Embryonic facial prominence (tissue), 1 donor: Measurements from ENCODE around the gene MAP4K4.

Source experiments
- DNase-seq: peaks from one replicate; pipeline ENCODE4 v3.0.0-alpha.2; 2016; ENCODE audit errors: extremely low spot score

Gene MAP4K4

DNA sequence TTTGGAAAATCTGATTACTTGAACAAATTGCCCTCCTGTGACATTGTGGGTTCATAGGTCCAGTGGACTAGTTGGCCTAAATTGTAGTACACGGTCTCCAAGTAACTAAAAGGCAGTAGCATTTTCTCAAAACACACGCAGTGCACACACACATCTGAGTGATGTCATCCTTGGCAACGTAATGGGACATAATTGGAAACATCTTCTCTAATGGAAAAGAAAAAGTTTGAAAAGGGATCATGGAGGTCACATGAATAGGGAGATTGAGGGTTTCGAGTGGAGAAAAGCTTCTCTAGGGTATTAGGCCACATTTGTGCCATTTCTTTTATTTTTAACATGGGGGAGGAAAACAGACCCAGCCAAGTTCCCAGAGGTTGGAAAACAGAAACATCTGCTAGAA lies 93.3 kb downstream of the MAP4K4 start:
- DNase-seq, result peak; percentile 68

DNA sequence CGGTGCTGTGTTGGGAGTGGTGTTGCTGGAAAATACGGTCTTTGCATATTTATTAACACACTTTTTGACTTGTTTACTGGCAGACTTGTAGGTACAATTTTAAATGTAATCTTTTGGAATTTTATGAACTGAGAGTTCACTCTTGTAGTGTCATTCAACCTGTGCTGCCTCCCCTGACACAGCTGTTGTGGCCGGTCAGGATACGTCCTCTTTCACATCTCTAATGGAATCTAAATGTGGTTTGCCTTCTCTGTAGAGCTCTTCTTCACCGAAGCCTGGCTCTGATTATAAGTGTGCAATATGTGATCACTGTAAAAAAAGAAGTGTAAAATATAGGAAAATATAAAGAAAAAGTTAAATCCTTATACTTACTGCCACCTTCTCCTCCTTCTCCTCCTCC lies 94.7 kb downstream of the MAP4K4 start:
- no peak for DNase-seq

DNA sequence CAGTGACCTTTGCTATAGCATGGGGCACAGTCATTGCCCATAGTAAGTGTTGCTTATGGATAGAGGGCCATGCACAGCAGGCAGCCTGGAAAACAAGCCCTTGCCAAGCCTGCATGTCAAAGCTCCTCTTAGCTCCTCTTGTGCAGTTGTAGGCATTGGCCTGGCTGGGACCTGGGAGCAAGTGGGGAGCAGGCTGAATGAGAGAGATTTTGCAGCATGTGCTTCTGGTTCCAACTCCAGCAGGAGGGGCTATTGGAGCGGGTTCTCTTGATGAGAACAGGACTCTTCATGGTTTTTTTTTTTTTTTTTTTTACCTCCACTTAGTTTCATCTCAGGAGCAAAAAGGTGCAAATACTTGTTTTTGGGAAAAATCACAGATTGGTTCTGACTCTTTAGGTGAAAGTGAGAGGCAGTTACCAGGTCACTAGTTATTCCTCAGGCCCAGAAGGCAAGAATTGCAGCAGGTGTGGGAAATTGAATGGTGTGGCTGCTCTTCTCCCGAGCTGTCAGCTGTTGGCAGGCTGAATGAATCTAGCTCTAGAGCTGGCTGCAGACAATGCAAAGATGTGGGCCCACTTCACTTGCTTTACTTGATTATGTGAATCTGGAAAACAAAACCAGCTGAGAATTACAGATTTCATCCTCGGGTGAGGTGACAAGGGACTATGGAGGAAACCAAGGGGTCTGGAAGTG lies 95.9 kb downstream of the MAP4K4 start:
- DNase-seq, result no peak

DNA sequence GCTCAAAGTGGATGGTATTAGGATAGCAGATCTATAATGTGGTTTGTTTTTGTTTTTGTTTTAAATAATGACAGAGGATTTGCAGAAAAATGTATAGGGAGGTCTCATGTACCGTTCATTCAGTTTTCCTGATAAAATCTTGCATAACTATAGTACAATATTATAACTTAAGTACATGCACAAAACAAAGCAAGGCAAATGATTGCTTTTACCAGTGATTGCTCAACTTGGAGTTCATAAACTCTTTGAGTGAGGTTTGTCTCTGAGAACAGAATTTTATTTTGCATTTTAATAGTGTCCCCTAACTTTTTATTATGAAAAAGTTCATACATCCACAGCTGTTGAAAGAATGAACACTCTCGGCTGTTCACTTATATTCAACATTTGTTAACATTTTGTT lies 96.6 kb downstream of the MAP4K4 start:
- DNase-seq, result no peak

DNA sequence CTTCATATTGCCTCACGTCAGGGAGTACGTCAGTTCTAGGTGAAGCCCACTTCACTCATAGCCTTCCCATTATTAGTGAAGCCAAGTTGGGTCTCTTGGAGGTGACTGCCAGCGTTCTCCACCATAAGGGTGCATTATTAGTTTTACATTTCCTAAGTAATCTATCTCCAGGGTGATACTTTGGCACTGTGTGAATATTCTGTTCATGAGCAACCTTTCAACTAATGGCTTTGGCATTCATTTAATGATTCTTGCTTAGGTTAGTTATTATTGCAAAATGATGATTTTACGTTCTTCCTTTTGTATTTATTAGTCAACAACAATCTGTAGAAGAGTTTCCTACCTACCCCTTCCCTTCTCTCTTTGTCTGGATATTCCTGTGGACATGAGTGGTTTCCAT lies 97.5 kb downstream of the MAP4K4 start:
- no peak for DNase-seq

DNA sequence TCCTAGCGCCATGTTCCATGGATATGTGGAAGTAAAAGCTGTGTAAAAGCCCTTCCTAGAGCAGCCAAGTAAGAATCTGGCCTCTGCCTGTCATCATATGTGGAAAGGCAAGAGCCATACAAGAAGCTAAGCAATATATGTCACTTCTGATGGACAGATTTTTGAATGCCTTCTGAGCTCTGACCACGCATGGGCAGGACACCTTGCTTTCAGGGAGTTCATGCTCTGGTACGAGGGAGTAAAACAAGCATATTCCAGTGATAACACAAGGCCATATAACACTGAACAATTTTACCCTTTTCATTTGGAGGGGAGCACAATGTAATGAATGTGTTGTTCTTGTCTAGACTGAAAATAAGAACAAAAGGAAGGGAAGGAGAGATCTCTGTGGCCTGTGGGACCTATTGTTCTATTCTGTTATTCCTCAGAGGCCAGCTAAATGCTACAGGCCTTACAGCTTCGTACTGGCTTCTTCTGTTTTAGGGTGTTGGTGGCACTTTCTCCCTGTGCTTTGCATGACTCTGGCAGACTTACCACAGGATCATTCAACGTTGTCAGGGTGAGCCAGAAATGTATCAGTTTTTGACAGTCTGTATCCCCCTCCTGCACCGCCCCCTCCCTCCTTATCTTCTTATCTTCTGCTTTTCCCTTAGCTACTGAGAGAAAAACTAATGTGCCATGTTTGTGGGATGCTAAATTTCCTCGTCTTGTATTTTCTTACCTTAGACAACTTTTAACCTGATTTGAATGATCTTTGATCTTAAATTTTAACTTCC lies 99.5 kb downstream of the MAP4K4 start:
- DNase-seq, result no peak

DNA sequence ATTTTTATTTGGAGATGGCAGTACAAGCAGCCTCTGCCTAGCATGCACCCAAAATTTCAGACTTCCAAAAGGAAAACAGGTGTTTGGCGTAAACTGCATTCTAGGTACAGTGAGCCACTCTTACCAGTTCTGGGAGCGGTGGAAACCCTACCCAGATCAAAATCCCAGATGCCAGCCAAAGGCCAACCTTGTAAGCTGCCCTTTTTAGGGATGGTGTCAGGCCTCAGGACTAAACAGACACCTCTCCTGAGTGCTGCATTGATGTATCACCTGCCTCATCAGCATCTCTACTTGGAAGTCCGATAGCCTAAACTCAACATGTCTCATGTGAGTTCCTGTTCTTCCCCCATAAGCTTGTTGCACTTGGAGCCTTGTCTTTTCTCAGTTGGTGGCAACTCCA lies 104.0 kb downstream of the MAP4K4 start:
- no peak for DNase-seq

DNA sequence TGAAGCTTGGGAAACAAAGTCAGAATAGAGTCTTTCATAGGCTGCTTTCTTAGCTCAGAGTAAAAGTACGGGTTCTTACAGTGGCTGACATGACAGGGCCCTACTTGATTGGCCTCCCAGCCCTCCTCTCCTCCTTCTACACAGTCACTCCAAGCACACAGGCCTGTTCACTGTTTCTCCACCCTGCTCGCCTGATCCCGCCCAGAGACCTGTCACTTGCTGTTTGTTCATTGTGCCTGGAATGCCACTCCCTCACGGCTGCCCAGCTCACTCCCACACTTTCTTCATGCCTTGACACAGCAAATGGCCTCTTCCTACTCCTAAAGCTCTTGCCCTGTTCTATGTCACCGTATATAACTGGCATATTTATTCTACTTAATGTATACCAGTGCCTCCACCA lies 104.8 kb downstream of the MAP4K4 start:
- no peak for DNase-seq

DNA sequence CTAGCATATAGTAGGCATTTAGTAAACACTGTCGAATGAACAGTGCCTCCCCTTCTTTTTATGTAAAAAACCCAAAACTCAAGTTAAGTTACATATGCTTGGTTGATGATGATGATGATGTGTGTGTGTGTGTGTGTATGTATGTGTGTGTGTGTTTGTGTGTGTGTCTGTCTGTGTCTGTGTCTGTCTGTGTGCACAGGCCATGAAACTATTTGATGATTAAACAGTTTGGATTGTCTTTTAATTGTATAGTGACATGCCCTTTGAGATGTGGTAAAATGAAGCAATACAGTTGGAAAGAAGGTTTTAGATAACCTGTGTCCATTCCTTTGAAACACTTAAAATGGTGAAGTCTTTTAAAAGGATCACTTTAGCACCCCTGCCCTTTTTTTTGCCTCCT lies 105.6 kb downstream of the MAP4K4 start:
- DNase-seq, result no peak

DNA sequence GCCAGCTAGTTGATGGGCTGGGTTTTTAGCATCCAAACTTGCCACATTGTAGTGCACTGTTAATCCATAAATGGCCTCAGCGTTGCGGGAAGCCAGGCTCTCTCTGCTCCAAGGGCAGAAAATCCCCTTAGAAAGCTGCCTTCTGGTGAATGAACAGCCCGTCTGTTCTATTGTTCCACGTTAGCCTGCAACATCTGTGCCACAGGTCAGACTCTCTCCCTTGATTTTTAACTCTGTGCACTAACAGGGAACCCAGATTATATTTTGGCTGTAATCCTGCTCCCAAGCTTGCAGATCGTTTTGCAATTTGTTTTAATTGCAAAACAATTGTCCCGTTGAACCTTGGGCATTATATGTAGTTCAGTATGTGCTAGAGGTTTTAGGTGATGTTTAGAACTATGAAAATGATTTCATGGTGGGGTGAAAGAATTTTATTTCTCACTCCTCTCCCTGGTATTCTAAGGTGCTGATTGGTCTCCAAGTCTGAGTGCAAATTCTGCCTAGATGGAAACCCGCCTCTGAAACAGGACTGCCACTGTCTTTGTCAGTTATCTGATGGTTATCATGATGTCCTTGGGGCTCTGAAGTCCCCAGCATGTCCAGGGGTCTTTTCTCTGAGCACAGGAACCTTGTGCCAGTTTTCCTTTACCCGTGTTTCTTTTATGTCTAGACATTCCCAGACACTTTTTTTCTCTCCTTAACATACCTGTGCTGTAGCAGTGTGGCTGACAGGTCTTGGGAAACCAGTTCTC lies 106.6 kb downstream of the MAP4K4 start:
- DNase-seq, result no peak

DNA sequence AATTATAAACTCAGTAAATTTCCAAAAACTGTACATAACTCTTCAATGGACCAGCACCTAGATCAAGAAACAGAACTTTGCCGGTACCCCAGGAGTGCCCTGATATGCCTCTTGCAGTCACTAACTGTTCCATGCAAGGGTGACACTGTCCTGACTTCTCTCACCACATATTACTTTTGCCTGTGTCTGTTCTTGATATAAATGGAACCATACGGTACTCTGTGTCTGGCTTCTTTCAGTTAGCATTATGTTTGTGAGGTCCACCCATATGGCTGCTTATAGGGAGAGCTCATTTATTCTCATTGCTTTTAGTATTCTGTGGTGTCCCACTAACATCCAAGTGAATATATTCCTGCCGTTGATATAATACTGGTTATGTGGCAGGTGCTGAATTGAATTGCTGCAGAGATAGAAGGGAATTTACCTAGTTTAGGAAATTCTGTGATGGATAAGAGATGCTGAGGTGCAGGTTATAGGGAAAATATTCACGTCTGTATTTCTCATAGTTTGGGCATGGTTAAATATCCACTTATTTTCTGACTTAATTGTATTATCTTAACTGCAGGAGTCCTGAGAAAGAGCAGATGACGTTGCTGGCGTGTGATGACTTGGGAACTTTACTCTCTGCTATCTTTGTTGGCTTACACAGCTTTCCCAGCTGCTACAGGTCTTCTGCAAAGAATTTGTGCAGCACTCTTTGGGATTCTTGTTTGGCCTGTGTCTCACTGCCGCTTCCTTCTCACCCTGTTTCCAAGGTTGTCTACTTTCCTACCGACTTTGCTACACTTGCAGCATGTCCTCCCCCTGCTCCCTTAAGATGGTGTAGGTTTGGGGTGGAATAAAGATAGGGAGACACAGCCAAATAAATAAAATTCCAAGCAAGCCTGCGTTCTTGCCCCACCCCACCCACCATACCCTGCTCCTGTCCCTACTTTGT lies 107.9 kb downstream of the MAP4K4 start:
- no peak for DNase-seq

DNA sequence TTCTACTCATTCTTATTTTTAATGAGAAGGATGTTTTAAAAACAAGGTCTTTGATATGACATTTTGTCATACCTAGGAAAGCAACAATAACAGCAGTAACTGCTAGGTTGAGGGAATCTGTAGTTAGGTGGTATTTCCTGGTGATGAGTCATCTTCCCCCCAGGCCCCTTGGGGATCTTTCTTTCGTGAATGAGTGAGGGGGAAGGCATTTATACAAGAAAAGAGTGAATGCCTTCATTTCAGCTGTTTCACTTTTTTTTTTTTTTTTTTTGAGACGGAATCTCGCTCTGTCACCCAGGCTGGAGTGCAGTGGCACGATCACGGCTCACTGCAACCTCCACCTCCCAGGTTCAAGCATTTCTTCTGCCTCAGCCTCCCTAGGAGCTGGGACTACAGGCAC lies 108.6 kb downstream of the MAP4K4 start:
- no peak for DNase-seq

DNA sequence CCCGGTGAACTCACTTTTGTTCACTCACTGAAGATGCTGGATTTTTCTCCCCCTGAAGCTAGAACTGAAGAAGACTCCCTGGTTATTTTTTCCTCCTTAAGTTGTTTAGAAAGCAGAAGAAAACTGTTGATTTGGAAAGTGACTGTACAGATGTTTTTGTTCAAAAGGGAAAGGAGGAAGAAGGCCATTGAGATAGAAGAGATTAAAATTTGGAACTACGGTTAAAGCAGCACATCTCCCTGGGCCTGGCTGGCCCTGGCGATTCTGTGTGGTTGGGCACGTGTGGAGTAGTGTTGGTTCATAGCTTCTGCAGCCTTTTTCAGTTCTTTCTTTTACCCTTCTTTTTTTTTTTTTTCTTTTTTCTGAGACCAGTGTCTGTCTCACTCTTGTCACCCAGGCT lies 109.2 kb downstream of the MAP4K4 start:
- no peak for DNase-seq

DNA sequence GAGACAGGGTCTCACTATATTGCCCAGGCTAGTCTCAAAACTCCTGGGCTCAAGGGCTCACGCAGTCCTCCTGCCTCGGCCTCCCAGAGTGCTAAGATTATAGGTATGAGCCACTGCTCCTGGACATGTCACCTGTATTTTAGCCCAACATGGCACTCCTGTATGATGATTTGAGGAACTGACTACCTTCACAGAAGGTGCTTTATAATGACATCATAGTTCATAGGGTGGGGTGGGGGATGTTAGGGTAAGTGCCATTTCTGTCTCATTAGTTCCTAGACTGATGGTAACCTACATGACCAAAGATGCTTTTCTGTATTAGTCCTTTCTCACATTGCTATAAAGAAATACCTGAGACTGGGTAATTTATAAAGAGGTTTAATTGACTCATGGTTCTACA lies 109.7 kb downstream of the MAP4K4 start:
- DNase-seq, result no peak

DNA sequence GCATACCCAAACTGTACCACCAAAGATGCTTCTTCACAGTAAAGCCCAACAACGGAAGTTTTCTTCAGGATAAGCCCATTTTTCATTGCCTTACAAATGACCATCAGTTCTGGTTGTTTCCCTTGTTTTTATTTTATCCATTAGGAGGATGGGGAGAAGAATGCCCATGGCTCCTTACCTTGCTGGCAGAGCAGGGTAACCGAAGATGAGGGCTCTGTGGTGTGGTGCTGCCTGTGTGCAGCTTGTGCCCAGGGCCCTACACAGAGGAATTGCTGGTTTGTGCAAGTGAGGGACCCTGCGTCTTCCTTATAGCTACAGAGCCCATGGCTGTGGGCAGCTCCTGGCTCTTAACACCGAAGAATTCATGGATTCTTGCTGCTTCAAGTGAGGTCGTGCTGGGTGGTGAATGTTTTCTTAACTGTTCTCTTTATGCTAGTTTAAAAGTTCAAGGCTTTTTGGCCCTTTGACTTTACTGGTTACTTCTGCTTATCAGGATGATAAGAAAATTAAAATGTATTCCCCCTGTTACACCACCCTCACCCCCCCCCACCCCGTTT lies 110.6 kb downstream of the MAP4K4 start:
- DNase-seq, result no peak

DNA sequence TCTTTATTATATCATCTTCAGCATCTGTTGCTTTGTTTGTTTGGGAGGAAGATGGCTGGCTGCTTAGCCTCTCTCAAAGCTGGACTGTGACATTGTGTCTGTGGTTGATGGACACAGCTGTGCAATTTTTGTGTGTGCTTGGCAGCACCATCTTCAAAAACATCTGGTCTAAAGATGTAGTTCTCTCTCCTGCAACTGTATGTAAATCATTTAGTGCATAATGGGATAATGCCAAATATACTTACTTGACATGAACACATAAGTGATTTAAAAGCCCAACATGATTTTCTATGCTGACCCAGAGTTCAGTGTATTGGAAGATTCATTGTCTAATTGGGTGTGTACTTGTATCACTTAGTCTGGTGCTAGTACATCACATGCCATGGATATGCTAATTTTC lies 112.2 kb downstream of the MAP4K4 start:
- no peak for DNase-seq

DNA sequence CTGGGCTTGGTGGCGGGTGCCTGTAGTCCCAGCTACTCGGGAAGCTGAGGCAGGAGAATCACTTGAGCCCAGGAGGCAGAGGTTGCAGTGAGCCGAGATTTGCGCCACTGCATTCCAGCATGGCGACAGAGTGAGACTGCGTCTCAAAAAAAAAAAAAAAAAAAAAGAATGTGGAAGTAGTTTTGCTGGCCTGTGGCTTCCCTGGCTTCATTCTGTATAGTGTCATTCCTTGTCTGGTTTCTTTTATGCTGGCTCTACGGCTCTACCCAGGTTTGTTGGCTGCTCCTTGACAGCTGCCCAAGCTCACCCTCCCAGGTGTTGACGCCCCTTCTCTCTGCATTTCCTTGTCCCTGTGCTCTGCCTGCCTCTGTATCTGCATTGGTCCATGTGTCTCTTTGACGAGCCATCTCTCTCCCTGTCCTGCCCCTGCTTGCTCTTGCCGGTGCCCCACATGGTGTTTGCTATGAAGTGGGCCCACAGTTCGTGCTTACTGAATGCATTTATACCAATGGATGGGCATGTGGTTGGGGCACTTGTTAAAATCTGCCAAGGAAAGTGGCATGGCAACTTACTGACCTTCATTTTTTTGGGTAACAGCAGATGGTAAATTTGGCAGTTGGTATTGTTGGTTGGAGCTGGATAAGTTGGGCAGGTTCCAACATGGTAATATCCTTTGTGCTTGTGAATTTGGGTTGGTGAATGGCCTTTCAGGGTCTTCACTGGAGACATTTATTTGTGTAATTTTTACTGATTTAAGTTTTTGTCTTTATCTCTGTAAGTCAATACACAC lies 113.9 kb downstream of the MAP4K4 start:
- no peak for DNase-seq

DNA sequence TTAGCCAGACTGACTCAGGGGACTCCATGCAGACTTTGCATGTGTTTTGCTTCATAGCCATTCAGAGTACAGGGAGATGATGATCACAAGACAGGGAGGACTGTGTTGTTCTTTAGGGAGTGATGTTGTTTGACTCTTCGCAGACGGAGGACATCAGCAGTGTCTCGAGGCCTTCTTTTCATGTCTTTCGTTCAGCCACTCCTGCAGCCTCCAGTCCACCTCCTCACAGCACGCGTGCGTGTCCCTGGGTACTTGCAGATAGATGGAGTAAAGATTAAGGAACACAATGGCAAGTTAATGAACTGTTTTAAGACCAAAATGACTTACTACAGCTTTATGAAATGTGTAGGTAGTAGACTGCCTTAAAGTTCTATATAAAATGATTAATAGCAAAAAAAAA lies 114.7 kb downstream of the MAP4K4 start:
- DNase-seq, result no peak

DNA sequence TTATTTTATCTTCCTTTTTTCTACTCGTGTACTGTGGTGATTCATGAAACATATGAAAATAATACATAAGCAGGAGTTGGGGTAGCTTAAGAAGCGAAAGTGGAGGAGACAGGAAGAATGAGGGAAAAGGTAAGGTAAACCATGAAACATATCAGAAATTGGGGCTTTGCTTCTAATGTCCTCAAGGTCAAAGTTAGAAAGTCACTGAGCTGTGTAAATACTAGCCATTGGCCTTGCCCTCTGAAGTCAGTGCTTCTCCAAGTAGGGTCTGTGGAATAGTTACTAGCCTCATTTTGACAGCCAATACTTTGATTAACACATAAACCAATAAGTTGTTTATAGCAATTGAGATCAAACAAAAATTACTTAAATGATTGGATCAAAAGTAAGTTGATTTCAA lies 117.2 kb downstream of the MAP4K4 start:
- DNase-seq, result no peak

DNA sequence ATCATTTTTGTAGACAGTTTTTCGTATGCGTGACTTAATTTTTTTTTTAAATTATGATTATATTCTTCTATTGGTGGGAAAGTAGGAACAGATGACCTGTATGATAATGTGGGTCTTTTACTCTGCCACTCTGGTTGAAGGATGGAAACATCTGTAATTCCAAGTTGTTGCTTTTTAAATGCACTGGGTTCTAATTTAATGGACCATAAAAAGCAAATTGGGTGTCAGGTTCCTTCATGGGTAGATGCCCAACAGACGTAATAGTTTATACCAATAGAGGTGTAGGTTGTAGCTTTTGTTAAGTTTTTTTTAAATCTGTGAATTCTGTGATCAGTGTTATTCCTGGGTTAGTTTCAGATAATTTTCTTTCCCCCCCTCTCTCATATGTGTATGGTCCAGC lies 117.6 kb downstream of the MAP4K4 start:
- DNase-seq, result no peak
